Body of pancreas (tissue), 4 donors: ENCODE measurements around the gene HSD17B10. TPM values are rescaled to one million over a fixed set of nuclear protein-coding genes. Genes with fewer than 3 reads are reported as not detected.

Source experiments
- ATAC-seq: fragments of 150-250 bp; one replicate; pipeline ENCODE4 v1.9.1; 2016
- DNase-seq, 4 donors: peaks; one replicate each; pipeline ENCODE4 v3.0.0-alpha.2; 2019
- H3K27ac ChIP-seq, 4 donors: fragments of 200-600 bp; sonication (generic); 1 replicate in 3 of 4; 2 replicates in 1 of 4; pipeline versions ENCODE4 v1.5.1 to v1.6.1; 2016 to 2019; ENCODE audit warnings: mild to moderate bottlenecking in 1 of 4, mixed read lengths in 1 of 4, moderate library complexity in 1 of 4
- H3K27me3 ChIP-seq, 2 donors: fragments of 200-600 bp; sonication (generic); one replicate each; pipeline ENCODE4 v1.6.0; 2016; ENCODE audit warnings: mild to moderate bottlenecking in 1 of 2
- H3K36me3 ChIP-seq, 2 donors: fragments of 200-600 bp; sonication (generic); replicated peaks in 1 of 2; 2 replicates each; pipeline ENCODE4 v1.5.1; 2016; ENCODE audit warnings: low read depth in 2 of 2; ENCODE audit not compliant: insufficient read depth in 1 of 2
- H3K4me1 ChIP-seq: fragments of 200-600 bp; sonication (generic); one replicate; pipeline ENCODE4 v1.6.0; 2016
- H3K4me3 ChIP-seq, 2 donors: fragments of 200-600 bp; sonication (generic); 1 replicate in 1 of 2; 2 replicates in 1 of 2; pipeline ENCODE4 v1.5.1; 2016 to 2019
- H3K9me3 ChIP-seq, 3 donors: fragments of 200-600 bp; sonication (generic); 1 replicate in 2 of 3; 2 replicates in 1 of 3; pipeline ENCODE4 v1.5.1; 2016
- CTCF ChIP-seq, 7 experiments: fragments of 450-650 bp in 4 of 7; fragments of 200-600 bp in 3 of 7; sonication (generic) in 3 of 7; IDR thresholded peaks; one replicate each; pipeline ENCODE4 v1.5.1; 2016 to 2019; ENCODE audit warnings: antibody characterized with exemption in 7 of 7
- POLR2A ChIP-seq, 3 donors: fragments of 450-650 bp; IDR thresholded peaks; one replicate each; pipeline ENCODE4 v1.6.1; 2016; ENCODE audit warnings: antibody characterized with exemption in 3 of 3, mild to moderate bottlenecking in 2 of 3
- WGBS, 2 donors: methylation state at CpG; one replicate each; pipeline ENCODE4 v1.1.5; 2017; 5-methylcytosine and 5-hydroxymethylcytosine counted together
- intact Hi-C: fragments of 100-400 bp; cut with DNase I; formaldehyde crosslinking; loops from one replicate; pipeline ENCODE4 v1.15.1; 2023
- total RNA-seq, 2 donors: library from RNA; depleted of rRNA; stranded (reverse); fragments of >200 nt; gene quantifications; one replicate each; pipeline ENCODE4 v1.1.0, GENCODE V29; 2016

HSD17B10 gene
- total RNA-seq, 2 donors from 2014 or later = 40.5 to 50.1 TPM

- H3K36me3 ChIP-seq = no peaks in the 10 kb centered on the region
- no peak overlapping the region for H3K4me3 ChIP-seq
- DNase-seq (no peak), ATAC-seq (no peak)
- TF ChIP-seq POLR2A (IDR thresholded peaks at IDR 0.05) = no peak
- no peak for TF ChIP-seq CTCF (IDR thresholded peaks at IDR 0.05)
- no peak overlapping the region for H3K27ac ChIP-seq
- H3K27me3 ChIP-seq = no peaks in the 10 kb centered on the region
- intact Hi-C loops = loop anchor here (10.0 kb wide), 1 partner anchor 115 kb away; no protein-coding TSS in a partner anchor
- WGBS, 2 donors = 90 to 92% methylated on average over 4 to 9 of the region's 9 CpGs
- H3K4me1 ChIP-seq = peaks cover 12% of the 10 kb centered on the region
- no peaks in the 10 kb centered on the region for H3K9me3 ChIP-seq
Observed at GRCh38 chrX:53430231-53430630, 3.9 kb downstream of the HSD17B10 start.

GRCh38 chrX:53429755-53430154, 4.4 kb downstream of the HSD17B10 start:
- Histone ChIP-seq H3K27ac (no peak overlapping the region), H3K4me1 (peaks cover 9% of the 10 kb centered on the region), H3K4me3 (no peak overlapping the region), H3K9me3 (no peaks in the 10 kb centered on the region), H3K36me3 (no peaks in the 10 kb centered on the region), H3K27me3 (no peaks in the 10 kb centered on the region)
- 91 to 100% methylated on average over 2 to 8 of the region's 8 CpGs for WGBS, 2 donors
- DNase-seq = no peak
- intact Hi-C loops = loop anchor here (10.0 kb wide), 1 partner anchor 115 kb away; no protein-coding TSS in a partner anchor
- TF ChIP-seq CTCF (IDR thresholded peaks at IDR 0.05) (no peak), POLR2A (IDR thresholded peaks at IDR 0.05) (no peak)
- no peak for ATAC-seq

GRCh38 chrX:53422861-53423306, 11.3 kb downstream of the HSD17B10 start, which contains the start of gene RIBC1:
Gene RIBC1, plus strand, starts transcription at chrX:53422873. Its CDS starts 3,404 bp downstream, at chrX:53426277.
- WGBS, 2 donors = 3% methylated on average over 16 of the region's 17 CpGs; no CpG with 5 or more reads in 1 of the 2 donors
- ATAC-seq = peak; percentile 22
- Histone ChIP-seq H3K4me1 (peaks cover 12% of the 10 kb centered on the region), H3K4me3 (peak within 1 kb of the TSS; percentile 34 to 73), H3K9me3 (no peaks in the 10 kb centered on the region), H3K27me3 (no peaks in the 10 kb centered on the region), H3K36me3 (no peaks in the 10 kb centered on the region), H3K27ac (peak within 1 kb of the TSS; percentile 83 to 93 (median 86))
- TF ChIP-seq POLR2A (IDR thresholded peaks at IDR 0.05) = no peak
- no peak for TF ChIP-seq CTCF (IDR thresholded peaks at IDR 0.05)
- intact Hi-C loops = no loop called here
- no peak for DNase-seq

GRCh38 chrX:53422086-53422860, 11.9 kb downstream of the HSD17B10 start, which contains the start of gene SMC1A:
Gene SMC1A, minus strand, starts transcription at chrX:53422654. Its CDS starts 54 bp downstream, at chrX:53422600.
- peak within 1 kb of the TSS; percentile 34 to 73 for H3K4me3 ChIP-seq
- peaks cover 12% of the 10 kb centered on the region for H3K4me1 ChIP-seq
- no peaks in the 10 kb centered on the region for H3K36me3 ChIP-seq
- WGBS, 2 donors = 0% methylated on average over 51 of the region's 75 CpGs; no CpG with 5 or more reads in 1 of the 2 donors
- no peaks in the 10 kb centered on the region for H3K9me3 ChIP-seq
- peak; percentile 96 for ATAC-seq
- no peaks in the 10 kb centered on the region for H3K27me3 ChIP-seq
- intact Hi-C loops = no loop called here
- peak within 1 kb of the TSS; percentile 83 to 93 (median 86) for H3K27ac ChIP-seq
- TF ChIP-seq POLR2A (IDR thresholded peaks at IDR 0.05) (peak; percentile 47 to 86 (median 75)), CTCF (IDR thresholded peaks at IDR 0.05) (peak in 1 of 7 experiments; percentile 5)
- DNase-seq = peak; percentile 96 to 99 (median 98)
